HepG2 (cell line): ENCODE data around the gene MRPL54. TPM values are rescaled to one million over a fixed set of nuclear protein-coding genes. Genes with fewer than 3 reads are reported as not detected.

Experiments used
- AHR ChIP-seq: IDR thresholded peaks from 2 replicates; pipeline ENCODE4 v1.6.1; 2018; ENCODE audit warnings: missing genetic modification reagents, missing compliant biosample characterization
- AKAP8 ChIP-seq: sonication (generic); formaldehyde crosslinking; IDR thresholded peaks from 2 replicates; pipeline ENCODE4 v1.5.1; 2020; ENCODE audit warnings: mild to moderate bottlenecking, missing genetic modification reagents
- ATRX ChIP-seq: sonication (generic); formaldehyde crosslinking; IDR thresholded peaks from 2 replicates; pipeline ENCODE4 v1.4.0; 2020; ENCODE audit warnings: missing genetic modification reagents, borderline replicate concordance
- EEA1 ChIP-seq: sonication (generic); formaldehyde crosslinking; IDR thresholded peaks from 2 replicates; pipeline ENCODE4 v1.5.1; 2020; ENCODE audit warnings: mild to moderate bottlenecking, missing genetic modification reagents, borderline replicate concordance
- FOXK2 ChIP-seq: fragments of 450-650 bp; IDR thresholded peaks from 2 replicates; pipeline ENCODE4 v1.6.1; 2016
- HNRNPL ChIP-seq: fragments of 200-400 bp; formaldehyde crosslinking; IDR thresholded peaks from 2 replicates; pipeline ENCODE4 v1.6.1; 2017; ENCODE audit warnings: mild to moderate bottlenecking, low read depth, low read length
- MED1 ChIP-seq: sonication (generic); formaldehyde crosslinking; IDR thresholded peaks from 2 replicates; pipeline ENCODE4 v1.4.0; 2020; ENCODE audit warnings: missing genetic modification reagents
- MXI1 ChIP-seq: IDR thresholded peaks from 3 replicates; pipeline ENCODE4 v1.6.1; 2012; ENCODE audit warnings: low read depth, low read length, inconsistent platforms, borderline replicate concordance
- NR3C1 ChIP-seq: sonication (generic); formaldehyde crosslinking; IDR thresholded peaks from 2 replicates; pipeline ENCODE4 v1.4.0; 2020; ENCODE audit warnings: missing genetic modification reagents
- SRF ChIP-seq: IDR thresholded peaks from 2 replicates; pipeline ENCODE4 v1.6.1; 2011; ENCODE audit warnings: mild to moderate bottlenecking, low read depth, low read length, moderate library complexity
- TBP ChIP-seq: sonication (generic); formaldehyde crosslinking; IDR thresholded peaks from 2 replicates; pipeline ENCODE4 v1.5.0; 2020; ENCODE audit warnings: missing genetic modification reagents
- XBP1 ChIP-seq: sonication (generic); formaldehyde crosslinking; IDR thresholded peaks from 2 replicates; pipeline ENCODE4 v1.5.0; 2020; ENCODE audit warnings: missing genetic modification reagents
- ZFAT ChIP-seq: sonication (generic); formaldehyde crosslinking; conservative IDR thresholded peaks from 2 replicates; pipeline ENCODE4 v1.8.1; 2023; ENCODE audit warnings: missing genetic modification reagents, inconsistent platforms
- ZNF124 ChIP-seq: sonication (generic); formaldehyde crosslinking; IDR thresholded peaks from 2 replicates; pipeline ENCODE4 v1.4.0; 2020; ENCODE audit warnings: missing genetic modification reagents
- ZNF326 ChIP-seq: sonication (generic); formaldehyde crosslinking; IDR thresholded peaks from 2 replicates; pipeline ENCODE4 v1.4.0; 2020; ENCODE audit warnings: missing genetic modification reagents, borderline replicate concordance
- ZNF629 ChIP-seq: sonication (generic); formaldehyde crosslinking; conservative IDR thresholded peaks from 2 replicates; pipeline ENCODE4 v1.5.0; 2020; ENCODE audit warnings: missing genetic modification reagents
- polyA plus RNA-seq, 8 experiments: library from polyadenylated mRNA; depleted of rRNA in 3 of 8; stranded (reverse) in 7 of 8; unstranded in 1 of 8; fragments of >200 nt; fragmentation: Illumina TruSeq in 4 of 8; extraction: Trizol in 4 of 8; gene quantifications; 2 replicates each; pipeline versions ENCODE4 v1.2.1 to v1.2.3, GENCODE V29; 2011 to 2016; ENCODE audit warnings: low read depth in 4 of 8, missing spikeins in 1 of 8, mixed read lengths in 1 of 8; ENCODE audit not compliant: insufficient read depth in 1 of 8
- total RNA-seq, 5 experiments: library from RNA; depleted of rRNA; stranded (reverse); fragments of >200 nt; fragmentation: Illumina TruSeq; extraction: Trizol; gene quantifications; 2 replicates each; pipeline ENCODE4 v1.2.3, GENCODE V29; 2016; ENCODE audit warnings: low read depth in 1 of 5
- TF ChIP-seq, protein P1 (sequence below): sonication (generic); formaldehyde crosslinking; IDR thresholded peaks from 2 replicates; pipeline ENCODE4 v1.9.0; 2021; ENCODE audit warnings: missing genetic modification reagents, mild to moderate bottlenecking, borderline replicate concordance
- TF ChIP-seq, protein P2 (sequence below), 2 experiments: sonication (generic) in 1 of 2; formaldehyde crosslinking in 1 of 2; IDR thresholded peaks; 2 replicates each; pipeline versions ENCODE4 v1.5.1 to v1.6.1; 2011 to 2020; ENCODE audit warnings: borderline replicate concordance in 1 of 2, low read depth in 1 of 2, low read length in 1 of 2, mild to moderate bottlenecking in 1 of 2, missing genetic modification reagents in 1 of 2, moderate library complexity in 1 of 2
- TF ChIP-seq, protein P3 (sequence below): sonication (generic); formaldehyde crosslinking; IDR thresholded peaks from 2 replicates; pipeline ENCODE4 v1.4.0; 2020; ENCODE audit warnings: mild to moderate bottlenecking, missing genetic modification reagents
- TF ChIP-seq, protein P4 (sequence below): sonication (generic); formaldehyde crosslinking; IDR thresholded peaks from 2 replicates; pipeline ENCODE4 v1.4.0; 2020; ENCODE audit warnings: missing genetic modification reagents
- TF ChIP-seq, protein P5 (sequence below): IDR thresholded peaks from 2 replicates; pipeline ENCODE4 v1.6.1; 2012; ENCODE audit warnings: low read length, improper control_type of control experiment

Gene MRPL54
- total and polyA plus RNA-seq, 2 of the 13 experiments (the other 11 are each of a cell fraction or from before 2014, with no cell fraction given) = 36.8 to 66.9 TPM

DNA sequence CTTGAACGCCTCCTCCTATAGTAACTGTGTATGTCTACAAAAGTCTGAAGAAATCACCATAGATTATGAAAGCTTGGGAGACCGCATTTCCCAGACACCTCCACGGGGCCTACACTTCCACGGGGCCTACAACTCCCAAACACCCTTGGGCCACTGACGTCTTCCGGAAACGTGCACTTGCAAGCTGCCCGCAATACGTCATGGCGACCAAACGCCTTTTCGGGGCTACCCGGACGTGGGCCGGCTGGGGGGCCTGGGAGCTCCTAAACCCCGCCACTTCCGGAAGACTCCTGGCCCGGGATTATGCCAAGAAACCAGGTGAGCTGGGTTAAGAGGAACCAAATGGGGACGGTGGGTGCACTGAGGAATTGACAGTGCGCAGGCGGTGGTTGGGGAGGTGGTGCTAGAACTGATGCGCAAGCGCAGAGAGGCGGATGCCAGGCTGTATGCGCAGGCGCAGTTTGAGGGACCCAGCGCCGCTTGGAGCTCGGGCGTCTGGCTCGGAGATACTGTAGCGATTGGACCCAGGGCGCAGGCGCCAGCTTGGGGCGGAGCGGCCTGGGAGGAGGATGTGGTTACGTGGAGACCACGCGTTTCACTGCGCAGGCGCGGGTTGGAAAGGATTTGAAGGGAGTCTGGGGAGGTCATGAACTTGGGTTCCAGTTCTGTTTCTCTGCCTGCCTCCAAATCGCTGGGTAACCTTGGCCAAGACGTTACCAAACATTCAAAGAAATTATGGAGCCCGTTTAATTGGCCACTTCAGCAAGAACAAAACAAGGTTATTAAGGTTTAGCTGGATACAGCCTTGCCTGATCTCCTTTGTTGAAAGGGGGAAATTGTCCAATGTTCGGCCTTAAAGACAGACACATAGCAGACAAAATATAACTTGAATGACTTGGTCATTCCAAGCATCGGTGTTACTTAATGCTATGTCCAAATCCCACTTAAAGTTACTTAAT lies at the start of gene MRPL54 (continued):
- TF ChIP-seq, protein P1, sequence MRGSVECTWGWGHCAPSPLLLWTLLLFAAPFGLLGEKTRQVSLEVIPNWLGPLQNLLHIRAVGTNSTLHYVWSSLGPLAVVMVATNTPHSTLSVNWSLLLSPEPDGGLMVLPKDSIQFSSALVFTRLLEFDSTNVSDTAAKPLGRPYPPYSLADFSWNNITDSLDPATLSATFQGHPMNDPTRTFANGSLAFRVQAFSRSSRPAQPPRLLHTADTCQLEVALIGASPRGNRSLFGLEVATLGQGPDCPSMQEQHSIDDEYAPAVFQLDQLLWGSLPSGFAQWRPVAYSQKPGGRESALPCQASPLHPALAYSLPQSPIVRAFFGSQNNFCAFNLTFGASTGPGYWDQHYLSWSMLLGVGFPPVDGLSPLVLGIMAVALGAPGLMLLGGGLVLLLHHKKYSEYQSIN = no peak
- TF ChIP-seq, protein P2, sequence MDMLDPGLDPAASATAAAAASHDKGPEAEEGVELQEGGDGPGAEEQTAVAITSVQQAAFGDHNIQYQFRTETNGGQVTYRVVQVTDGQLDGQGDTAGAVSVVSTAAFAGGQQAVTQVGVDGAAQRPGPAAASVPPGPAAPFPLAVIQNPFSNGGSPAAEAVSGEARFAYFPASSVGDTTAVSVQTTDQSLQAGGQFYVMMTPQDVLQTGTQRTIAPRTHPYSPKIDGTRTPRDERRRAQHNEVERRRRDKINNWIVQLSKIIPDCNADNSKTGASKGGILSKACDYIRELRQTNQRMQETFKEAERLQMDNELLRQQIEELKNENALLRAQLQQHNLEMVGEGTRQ (IDR thresholded peaks at IDR 0.05; ENCODE audit: low read depth, low read length) = no peak
- TF ChIP-seq, protein P2 (CRISPR knock-in tag; IDR thresholded peaks at IDR 0.05; ENCODE audit: borderline replicate concordance) = 0 out of 2 replicates have a peak, but pooled peaks have one; percentile 18
- TF ChIP-seq XBP1 (CRISPR knock-in tag) (no peak), TBP (no peak), ZNF124 (CRISPR knock-in tag) (no peak), MED1 (CRISPR knock-in tag) (0 out of 2 replicates have a peak, but pooled peaks have one; percentile 6), ATRX (CRISPR knock-in tag) (no peak), HNRNPL (peak; percentile 60; the same call in 1 of the 2 replicates), ZFAT (no peak), NR3C1 (CRISPR knock-in tag) (no peak), EEA1 (no peak), MXI1 (peak; percentile 56; the same call in 1 of the 3 replicates), AHR (CRISPR knock-in tag) (no peak), AKAP8 (CRISPR knock-in tag) (no peak), FOXK2 (no peak), SRF (no peak), ZNF629 (no peak), ZNF326 (CRISPR knock-in tag) (no peak)
- TF ChIP-seq, protein P3, sequence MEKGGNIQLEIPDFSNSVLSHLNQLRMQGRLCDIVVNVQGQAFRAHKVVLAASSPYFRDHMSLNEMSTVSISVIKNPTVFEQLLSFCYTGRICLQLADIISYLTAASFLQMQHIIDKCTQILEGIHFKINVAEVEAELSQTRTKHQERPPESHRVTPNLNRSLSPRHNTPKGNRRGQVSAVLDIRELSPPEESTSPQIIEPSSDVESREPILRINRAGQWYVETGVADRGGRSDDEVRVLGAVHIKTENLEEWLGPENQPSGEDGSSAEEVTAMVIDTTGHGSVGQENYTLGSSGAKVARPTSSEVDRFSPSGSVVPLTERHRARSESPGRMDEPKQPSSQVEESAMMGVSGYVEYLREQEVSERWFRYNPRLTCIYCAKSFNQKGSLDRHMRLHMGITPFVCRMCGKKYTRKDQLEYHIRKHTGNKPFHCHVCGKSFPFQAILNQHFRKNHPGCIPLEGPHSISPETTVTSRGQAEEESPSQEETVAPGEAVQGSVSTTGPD (CRISPR knock-in tag) = no peak
- TF ChIP-seq, protein P4, sequence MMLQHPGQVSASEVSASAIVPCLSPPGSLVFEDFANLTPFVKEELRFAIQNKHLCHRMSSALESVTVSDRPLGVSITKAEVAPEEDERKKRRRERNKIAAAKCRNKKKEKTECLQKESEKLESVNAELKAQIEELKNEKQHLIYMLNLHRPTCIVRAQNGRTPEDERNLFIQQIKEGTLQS (CRISPR knock-in tag) = no peak
- TF ChIP-seq, protein P5, sequence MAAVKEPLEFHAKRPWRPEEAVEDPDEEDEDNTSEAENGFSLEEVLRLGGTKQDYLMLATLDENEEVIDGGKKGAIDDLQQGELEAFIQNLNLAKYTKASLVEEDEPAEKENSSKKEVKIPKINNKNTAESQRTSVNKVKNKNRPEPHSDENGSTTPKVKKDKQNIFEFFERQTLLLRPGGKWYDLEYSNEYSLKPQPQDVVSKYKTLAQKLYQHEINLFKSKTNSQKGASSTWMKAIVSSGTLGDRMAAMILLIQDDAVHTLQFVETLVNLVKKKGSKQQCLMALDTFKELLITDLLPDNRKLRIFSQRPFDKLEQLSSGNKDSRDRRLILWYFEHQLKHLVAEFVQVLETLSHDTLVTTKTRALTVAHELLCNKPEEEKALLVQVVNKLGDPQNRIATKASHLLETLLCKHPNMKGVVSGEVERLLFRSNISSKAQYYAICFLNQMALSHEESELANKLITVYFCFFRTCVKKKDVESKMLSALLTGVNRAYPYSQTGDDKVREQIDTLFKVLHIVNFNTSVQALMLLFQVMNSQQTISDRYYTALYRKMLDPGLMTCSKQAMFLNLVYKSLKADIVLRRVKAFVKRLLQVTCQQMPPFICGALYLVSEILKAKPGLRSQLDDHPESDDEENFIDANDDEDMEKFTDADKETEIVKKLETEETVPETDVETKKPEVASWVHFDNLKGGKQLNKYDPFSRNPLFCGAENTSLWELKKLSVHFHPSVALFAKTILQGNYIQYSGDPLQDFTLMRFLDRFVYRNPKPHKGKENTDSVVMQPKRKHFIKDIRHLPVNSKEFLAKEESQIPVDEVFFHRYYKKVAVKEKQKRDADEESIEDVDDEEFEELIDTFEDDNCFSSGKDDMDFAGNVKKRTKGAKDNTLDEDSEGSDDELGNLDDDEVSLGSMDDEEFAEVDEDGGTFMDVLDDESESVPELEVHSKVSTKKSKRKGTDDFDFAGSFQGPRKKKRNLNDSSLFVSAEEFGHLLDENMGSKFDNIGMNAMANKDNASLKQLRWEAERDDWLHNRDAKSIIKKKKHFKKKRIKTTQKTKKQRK = no peak
